T-helper 2 cell treated with Interferon-gamma antibody and Interleukin-4, amounts not matched to agents 5 μg/mL and 100 μg/mL, for 36 hours (primary cell): ENCODE results near the gene HDAC6.
"Not testable (repeated sequence)": the region's sequence is repeated elsewhere in the genome, so short reads cannot be mapped to it uniquely, and the experiment has no call there.

ENCODE experiments used
- DNase-seq: peaks from one replicate; pipeline ENCODE4 v3.0.0; 2021; ENCODE audit warnings: low spot score
- H3K27ac Mint-ChIP-seq: one replicate; pipeline ENCODE4 v1.8.0; 2021; ENCODE audit warnings: mild to moderate bottlenecking, mixed read lengths
- H3K27me3 Mint-ChIP-seq: one replicate; pipeline ENCODE4 v1.8.0; 2021; ENCODE audit warnings: low read depth, mixed read lengths
- H3K36me3 Mint-ChIP-seq: one replicate; pipeline ENCODE4 v1.8.0; 2021; ENCODE audit warnings: low read depth, mixed read lengths
- H3K4me1 Mint-ChIP-seq: one replicate; pipeline ENCODE4 v1.8.0; 2021; ENCODE audit warnings: low read depth, mixed read lengths
- H3K4me3 Mint-ChIP-seq: one replicate; pipeline ENCODE4 v1.8.0; 2022; ENCODE audit warnings: mild to moderate bottlenecking, moderate library complexity, mixed read lengths
- H3K9me3 Mint-ChIP-seq: one replicate; pipeline ENCODE4 v1.8.0; 2021; ENCODE audit warnings: mixed read lengths

HDAC6 gene

GRCh38 chrX:48853494-48853893 is 51.6 kb downstream of the HDAC6 start:
- not testable (repeated sequence) for H3K9me3 Mint-ChIP-seq, DNase-seq, H3K36me3 Mint-ChIP-seq, H3K4me3 Mint-ChIP-seq, H3K27ac Mint-ChIP-seq
- Mint-ChIP-seq H3K27me3 (peaks cover 24% of the 10 kb centered on the region), H3K4me1 (peaks cover 11% of the 10 kb centered on the region)

GRCh38 chrX:48854121-48854804 is 52.4 kb downstream of the HDAC6 start:
- not testable (repeated sequence) for H3K4me3 Mint-ChIP-seq, H3K27ac Mint-ChIP-seq, H3K36me3 Mint-ChIP-seq, H3K9me3 Mint-ChIP-seq, DNase-seq, H3K4me1 Mint-ChIP-seq
- peaks cover 20% of the 10 kb centered on the region for H3K27me3 Mint-ChIP-seq

- H3K4me3 Mint-ChIP-seq, result no peak overlapping the region
- peaks cover 20% of the 10 kb centered on the region for H3K27me3 Mint-ChIP-seq
Measured at GRCh38 chrX:48854898-48855297, 53.0 kb downstream of the HDAC6 start.

GRCh38 chrX:48864210-48864609 is 62.3 kb downstream of the HDAC6 start:
- Mint-ChIP-seq H3K4me1 (no peaks in the 10 kb centered on the region), H3K9me3 (no peaks in the 10 kb centered on the region), H3K27ac (no peak overlapping the region), H3K27me3 (peaks cover 5% of the 10 kb centered on the region), H3K4me3 (no peak overlapping the region), H3K36me3 (no peaks in the 10 kb centered on the region)
- DNase-seq, result no peak

More at GRCh38 chrX:48854898-48855297, 53.0 kb downstream of the HDAC6 start:
- H3K9me3 Mint-ChIP-seq, result no peaks in the 10 kb centered on the region
- H3K27ac Mint-ChIP-seq, result no peak overlapping the region
- H3K4me1 Mint-ChIP-seq, result peaks cover 6% of the 10 kb centered on the region
- no peaks in the 10 kb centered on the region for H3K36me3 Mint-ChIP-seq
- no peak for DNase-seq

GRCh38 chrX:48872017-48872416 is 70.2 kb downstream of the HDAC6 start:
- not testable (repeated sequence) for H3K4me1 Mint-ChIP-seq, H3K9me3 Mint-ChIP-seq, H3K4me3 Mint-ChIP-seq, H3K27ac Mint-ChIP-seq, H3K27me3 Mint-ChIP-seq, DNase-seq, H3K36me3 Mint-ChIP-seq
